ENCODE data around the gene ATXN1. TPM values are rescaled to one million over a fixed set of nuclear protein-coding genes. Genes with fewer than 3 reads are reported as not detected.

The ATXN1 gene
- total RNA-seq, 1 donor: 48.5 TPM

DNA sequence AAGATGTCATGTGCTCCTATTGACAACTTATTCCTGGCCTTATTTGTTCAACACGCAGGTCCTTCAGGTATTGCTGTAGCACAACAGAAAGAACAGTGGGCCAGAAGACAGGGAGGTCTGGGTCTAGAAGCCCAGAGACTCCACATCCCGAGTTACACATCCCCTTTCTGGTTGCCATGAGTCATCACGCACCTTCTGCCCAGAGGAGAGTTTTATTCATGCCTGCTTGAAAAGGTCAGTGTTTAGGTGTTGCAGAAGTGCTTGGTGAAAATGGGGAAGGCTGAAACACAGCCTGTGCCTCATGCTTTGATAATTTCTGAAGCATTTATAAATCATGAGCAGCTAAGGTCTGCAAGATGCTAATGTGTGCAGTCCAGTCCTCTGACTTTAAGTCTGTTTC is 266.5 kb downstream of the ATXN1 start:
- no peak for DNase-seq (ENCODE audit: insufficient read length, low spot score, missing footprints)
- Histone ChIP-seq H3K4me1 (ENCODE audit: insufficient read depth, low read length) (peaks cover 9% of the 10 kb centered on the region), H4K20me1 (ENCODE audit: insufficient read depth, low read length) (peaks cover 6% of the 10 kb centered on the region), H3K9me3 (ENCODE audit: low read depth, low read length) (no peaks in the 10 kb centered on the region), H3K36me3 (ENCODE audit: insufficient read depth, low read length) (no peaks in the 10 kb centered on the region), H3K27ac (ENCODE audit: low read depth, low read length) (no peak overlapping the region), H2AFZ (ENCODE audit: low read length) (no peak overlapping the region), H3K79me2 (ENCODE audit: insufficient read depth, low read length) (no peaks in the 10 kb centered on the region), H3K4me3 (ENCODE audit: insufficient read depth, low read length) (no peak overlapping the region), H3K27me3 (ENCODE audit: insufficient read depth, low read length) (no peaks in the 10 kb centered on the region), H3K4me2 (ENCODE audit: insufficient read depth, low read length) (no peak overlapping the region)
- TF ChIP-seq, protein P1, sequence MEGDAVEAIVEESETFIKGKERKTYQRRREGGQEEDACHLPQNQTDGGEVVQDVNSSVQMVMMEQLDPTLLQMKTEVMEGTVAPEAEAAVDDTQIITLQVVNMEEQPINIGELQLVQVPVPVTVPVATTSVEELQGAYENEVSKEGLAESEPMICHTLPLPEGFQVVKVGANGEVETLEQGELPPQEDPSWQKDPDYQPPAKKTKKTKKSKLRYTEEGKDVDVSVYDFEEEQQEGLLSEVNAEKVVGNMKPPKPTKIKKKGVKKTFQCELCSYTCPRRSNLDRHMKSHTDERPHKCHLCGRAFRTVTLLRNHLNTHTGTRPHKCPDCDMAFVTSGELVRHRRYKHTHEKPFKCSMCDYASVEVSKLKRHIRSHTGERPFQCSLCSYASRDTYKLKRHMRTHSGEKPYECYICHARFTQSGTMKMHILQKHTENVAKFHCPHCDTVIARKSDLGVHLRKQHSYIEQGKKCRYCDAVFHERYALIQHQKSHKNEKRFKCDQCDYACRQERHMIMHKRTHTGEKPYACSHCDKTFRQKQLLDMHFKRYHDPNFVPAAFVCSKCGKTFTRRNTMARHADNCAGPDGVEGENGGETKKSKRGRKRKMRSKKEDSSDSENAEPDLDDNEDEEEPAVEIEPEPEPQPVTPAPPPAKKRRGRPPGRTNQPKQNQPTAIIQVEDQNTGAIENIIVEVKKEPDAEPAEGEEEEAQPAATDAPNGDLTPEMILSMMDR (IDR thresholded peaks at IDR 0.05; ENCODE audit: extremely low read depth, low read depth, low read length): no peak

DNA sequence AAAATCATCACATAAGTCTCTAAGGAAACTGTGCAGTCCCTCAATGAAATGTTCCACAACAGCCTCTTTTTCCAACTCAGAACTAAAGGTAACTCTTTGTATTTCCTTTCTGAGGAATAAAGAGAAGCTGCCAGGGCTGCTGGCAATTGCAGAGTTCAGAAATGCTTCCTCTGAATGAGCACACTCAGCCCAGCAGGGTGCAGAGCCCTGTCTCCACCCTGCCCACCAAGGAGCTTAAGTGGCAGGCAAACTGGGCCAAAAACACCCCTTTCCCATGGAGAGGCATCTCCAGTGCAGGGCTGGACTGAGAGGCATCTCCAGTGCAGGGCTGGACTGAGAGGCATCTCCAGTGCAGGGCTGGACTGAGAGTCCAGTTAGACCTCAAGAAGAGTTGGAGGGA is 267.5 kb downstream of the ATXN1 start:
- H3K4me3 ChIP-seq (ENCODE audit: insufficient read depth, low read length): no peak overlapping the region
- no peaks in the 10 kb centered on the region for H3K27me3 ChIP-seq (ENCODE audit: insufficient read depth, low read length)
- DNase-seq (ENCODE audit: insufficient read length, low spot score, missing footprints): no peak
- H2AFZ ChIP-seq (ENCODE audit: low read length): no peak overlapping the region
- H3K27ac ChIP-seq (ENCODE audit: low read depth, low read length): no peak overlapping the region
- no peaks in the 10 kb centered on the region for H3K36me3 ChIP-seq (ENCODE audit: insufficient read depth, low read length)
- no peak overlapping the region for H3K4me2 ChIP-seq (ENCODE audit: insufficient read depth, low read length)
- peaks cover 11% of the 10 kb centered on the region for H4K20me1 ChIP-seq (ENCODE audit: insufficient read depth, low read length)
- H3K4me1 ChIP-seq (ENCODE audit: insufficient read depth, low read length): peaks cover 9% of the 10 kb centered on the region
- no peaks in the 10 kb centered on the region for H3K9me3 ChIP-seq (ENCODE audit: low read depth, low read length)
- TF ChIP-seq, protein P1 (IDR thresholded peaks at IDR 0.05; ENCODE audit: extremely low read depth, low read depth, low read length): no peak
- no peaks in the 10 kb centered on the region for H3K79me2 ChIP-seq (ENCODE audit: insufficient read depth, low read length)

DNA sequence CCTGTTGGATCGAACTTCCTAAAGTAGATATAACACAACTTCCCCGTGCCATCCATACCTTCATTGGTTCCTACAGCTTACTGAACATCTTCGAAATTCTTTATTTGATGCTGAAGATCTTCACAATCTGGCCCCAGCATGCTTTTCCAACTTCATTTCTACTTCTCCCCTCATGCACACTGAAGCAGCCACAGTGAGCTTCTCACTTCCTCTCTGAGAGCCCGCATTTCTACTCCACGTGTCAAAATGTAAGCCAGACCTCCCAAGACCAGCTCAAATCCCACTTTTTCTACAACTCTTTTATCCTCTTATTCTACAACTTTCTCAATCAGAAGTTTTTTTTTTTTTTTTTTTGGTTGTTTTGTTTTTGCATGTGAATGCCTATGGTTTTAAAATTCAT is 268.1 kb downstream of the ATXN1 start:
- H4K20me1 ChIP-seq (ENCODE audit: insufficient read depth, low read length): peaks cover 13% of the 10 kb centered on the region
- H3K27ac ChIP-seq (ENCODE audit: low read depth, low read length): no peak overlapping the region
- no peaks in the 10 kb centered on the region for H3K9me3 ChIP-seq (ENCODE audit: low read depth, low read length)
- H3K36me3 ChIP-seq (ENCODE audit: insufficient read depth, low read length): no peaks in the 10 kb centered on the region
- DNase-seq (ENCODE audit: insufficient read length, low spot score, missing footprints): no peak
- no peak overlapping the region for H3K4me3 ChIP-seq (ENCODE audit: insufficient read depth, low read length)
- H3K79me2 ChIP-seq (ENCODE audit: insufficient read depth, low read length): no peaks in the 10 kb centered on the region
- H3K4me2 ChIP-seq (ENCODE audit: insufficient read depth, low read length): no peak overlapping the region
- no peak overlapping the region for H2AFZ ChIP-seq (ENCODE audit: low read length)
- peaks cover 9% of the 10 kb centered on the region for H3K4me1 ChIP-seq (ENCODE audit: insufficient read depth, low read length)
- no peaks in the 10 kb centered on the region for H3K27me3 ChIP-seq (ENCODE audit: insufficient read depth, low read length)
- TF ChIP-seq, protein P1 (IDR thresholded peaks at IDR 0.05; ENCODE audit: extremely low read depth, low read depth, low read length): no peak

DNA sequence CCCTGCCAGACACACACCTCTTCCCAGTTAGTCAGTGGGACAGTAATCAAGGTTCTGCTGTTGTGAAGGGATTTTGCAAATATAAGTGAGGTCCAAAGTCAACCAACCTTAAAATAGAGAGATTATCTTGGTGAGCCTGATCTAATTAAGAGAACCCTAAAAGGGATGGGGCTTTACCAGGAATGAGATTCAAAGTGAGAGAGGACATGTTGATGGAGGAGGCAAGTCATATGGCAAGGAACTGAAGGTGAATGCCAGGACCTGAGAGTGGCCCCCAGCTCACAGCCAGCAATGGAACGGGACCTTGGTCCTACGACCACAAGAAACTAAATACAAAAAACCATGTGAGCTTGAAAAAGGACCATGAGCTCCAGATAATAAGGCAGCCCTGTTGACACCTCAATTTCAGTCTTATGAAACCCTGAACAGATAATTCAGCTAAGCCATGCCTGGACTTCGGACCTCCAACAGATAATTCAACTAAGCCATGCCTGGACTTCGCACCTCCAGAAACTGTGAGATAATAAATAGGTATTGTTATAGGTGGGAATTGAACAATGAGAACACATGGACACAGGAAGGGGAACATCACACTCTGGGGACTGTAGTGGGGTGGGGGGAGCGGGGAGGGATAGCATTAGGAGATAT is 269.5 kb downstream of the ATXN1 start:
- TF ChIP-seq, protein P1 (IDR thresholded peaks at IDR 0.05; ENCODE audit: extremely low read depth, low read depth, low read length): no peak
- H3K4me2 ChIP-seq (ENCODE audit: insufficient read depth, low read length): no peak overlapping the region
- no peak overlapping the region for H2AFZ ChIP-seq (ENCODE audit: low read length)
- H3K4me1 ChIP-seq (ENCODE audit: insufficient read depth, low read length): peaks cover under 1% of the 10 kb centered on the region
- no peaks in the 10 kb centered on the region for H3K27me3 ChIP-seq (ENCODE audit: insufficient read depth, low read length)
- no peaks in the 10 kb centered on the region for H3K79me2 ChIP-seq (ENCODE audit: insufficient read depth, low read length)
- no peak for DNase-seq (ENCODE audit: insufficient read length, low spot score, missing footprints)
- H3K9me3 ChIP-seq (ENCODE audit: low read depth, low read length): no peaks in the 10 kb centered on the region
- H4K20me1 ChIP-seq (ENCODE audit: insufficient read depth, low read length): peaks cover 10% of the 10 kb centered on the region
- H3K4me3 ChIP-seq (ENCODE audit: insufficient read depth, low read length): no peak overlapping the region
- no peak overlapping the region for H3K27ac ChIP-seq (ENCODE audit: low read depth, low read length)
- H3K36me3 ChIP-seq (ENCODE audit: insufficient read depth, low read length): no peaks in the 10 kb centered on the region
